Ecto neural progenitor cell (in vitro differentiated cells): ENCODE results near the gene SLC17A3.

Experiments
- DNase-seq: peaks from one replicate; pipeline ENCODE4 v3.0.0-alpha.2; 2018; ENCODE audit warnings: low spot score

SLC17A3 gene, protein sequence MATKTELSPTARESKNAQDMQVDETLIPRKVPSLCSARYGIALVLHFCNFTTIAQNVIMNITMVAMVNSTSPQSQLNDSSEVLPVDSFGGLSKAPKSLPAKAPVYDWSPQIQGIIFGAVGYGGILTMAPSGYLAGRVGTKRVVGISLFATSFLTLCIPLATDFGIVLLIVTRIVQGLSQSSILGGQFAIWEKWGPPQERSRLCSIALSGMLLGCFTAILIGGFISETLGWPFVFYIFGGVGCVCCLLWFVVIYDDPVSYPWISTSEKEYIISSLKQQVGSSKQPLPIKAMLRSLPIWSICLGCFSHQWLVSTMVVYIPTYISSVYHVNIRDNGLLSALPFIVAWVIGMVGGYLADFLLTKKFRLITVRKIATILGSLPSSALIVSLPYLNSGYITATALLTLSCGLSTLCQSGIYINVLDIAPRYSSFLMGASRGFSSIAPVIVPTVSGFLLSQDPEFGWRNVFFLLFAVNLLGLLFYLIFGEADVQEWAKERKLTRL

DNA sequence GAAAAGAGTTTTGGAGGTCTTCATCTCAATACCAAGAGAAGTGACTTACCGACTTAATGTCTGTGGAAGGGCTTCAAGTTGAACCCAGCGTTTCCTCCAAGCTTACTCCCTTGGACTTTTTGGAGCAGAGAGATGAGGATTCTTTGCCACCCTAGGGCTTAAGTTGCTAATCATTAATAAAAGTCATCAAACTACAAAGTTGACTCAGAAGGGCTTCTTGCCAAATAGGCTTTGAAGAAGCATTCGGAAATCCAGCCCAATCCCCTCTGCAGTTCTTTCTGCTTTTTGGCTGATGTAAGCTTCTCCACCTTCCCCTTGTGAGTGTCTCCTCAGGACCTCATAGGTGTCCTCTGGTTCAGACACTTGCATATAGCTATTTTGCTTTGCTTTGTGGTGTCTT lies at the start of gene SLC17A3:
Gene SLC17A3, minus strand, starts transcription at position 126 of the 400 bp plus-strand sequence. CDS start 5,856 bp downstream, outside the sequence.
- no peak for DNase-seq

DNA sequence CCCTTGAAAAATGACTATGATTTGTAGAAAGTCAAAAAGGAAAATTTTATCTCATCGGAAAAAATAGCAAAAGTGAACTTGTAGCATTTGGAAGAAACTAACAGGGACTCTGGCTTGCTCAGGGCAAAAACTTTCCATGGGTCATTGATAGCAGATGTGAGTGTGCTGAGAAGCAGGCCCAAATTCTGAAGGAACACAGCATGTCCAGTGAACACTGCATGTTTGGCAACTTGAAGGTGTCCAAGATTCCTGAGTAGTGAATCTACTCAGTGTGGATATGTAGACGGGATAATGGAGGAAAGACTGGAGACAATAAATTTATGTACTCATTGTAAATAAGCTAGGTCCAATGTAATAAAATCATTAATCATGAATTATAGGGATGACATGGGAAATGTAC lies 48.3 kb upstream of the SLC17A3 start:
- no peak for DNase-seq

DNA sequence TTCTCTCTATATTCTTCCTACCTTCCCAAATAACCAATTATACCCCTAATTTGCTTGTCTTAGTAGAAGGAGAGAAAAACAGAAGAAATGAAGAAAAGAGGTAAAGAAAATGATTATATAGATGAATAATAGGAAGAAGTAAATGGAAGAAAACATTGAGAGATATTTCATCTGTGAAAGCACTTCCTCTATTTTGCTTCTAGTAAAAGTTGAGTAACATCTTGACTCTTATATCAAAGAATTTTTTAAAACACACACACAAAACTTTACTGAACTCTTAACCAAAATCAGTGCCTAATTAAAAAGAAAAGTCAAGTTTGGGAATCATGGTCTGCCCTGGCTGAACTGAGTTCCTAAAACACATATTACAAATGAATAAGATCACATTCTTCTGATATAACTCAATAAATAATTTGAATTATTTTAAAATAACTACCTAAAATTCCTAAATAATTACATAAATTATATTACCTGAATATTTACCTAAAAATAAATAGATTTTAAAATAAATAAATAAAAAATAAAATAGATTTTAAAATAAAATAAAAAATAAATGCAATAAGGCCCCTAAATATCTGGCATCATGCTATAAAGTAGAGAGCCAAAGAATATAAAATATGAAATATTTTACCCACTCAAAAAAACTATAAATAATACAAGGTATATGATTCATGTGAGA lies 47.6 kb upstream of the SLC17A3 start:
- DNase-seq = no peak

DNA sequence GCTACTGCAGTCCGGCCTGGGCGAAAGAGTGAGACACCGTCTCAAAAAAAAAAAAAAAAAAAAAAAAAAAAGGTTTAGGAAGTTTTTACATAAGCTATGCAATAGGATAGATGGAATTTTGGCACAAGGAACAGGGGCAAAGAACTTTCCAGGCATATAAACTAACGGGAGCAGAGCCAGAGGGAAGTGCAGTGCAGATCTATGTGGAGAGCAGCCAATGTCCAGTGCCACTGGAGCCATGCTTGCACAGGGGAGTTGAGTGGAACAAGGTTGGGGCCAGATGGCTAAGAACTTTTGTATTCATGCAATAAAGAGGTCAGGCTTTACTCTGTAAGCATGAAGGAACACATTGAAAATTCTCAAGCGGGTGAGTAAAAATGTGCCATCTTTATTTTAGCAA lies 45.6 kb upstream of the SLC17A3 start:
- DNase-seq = no peak

DNA sequence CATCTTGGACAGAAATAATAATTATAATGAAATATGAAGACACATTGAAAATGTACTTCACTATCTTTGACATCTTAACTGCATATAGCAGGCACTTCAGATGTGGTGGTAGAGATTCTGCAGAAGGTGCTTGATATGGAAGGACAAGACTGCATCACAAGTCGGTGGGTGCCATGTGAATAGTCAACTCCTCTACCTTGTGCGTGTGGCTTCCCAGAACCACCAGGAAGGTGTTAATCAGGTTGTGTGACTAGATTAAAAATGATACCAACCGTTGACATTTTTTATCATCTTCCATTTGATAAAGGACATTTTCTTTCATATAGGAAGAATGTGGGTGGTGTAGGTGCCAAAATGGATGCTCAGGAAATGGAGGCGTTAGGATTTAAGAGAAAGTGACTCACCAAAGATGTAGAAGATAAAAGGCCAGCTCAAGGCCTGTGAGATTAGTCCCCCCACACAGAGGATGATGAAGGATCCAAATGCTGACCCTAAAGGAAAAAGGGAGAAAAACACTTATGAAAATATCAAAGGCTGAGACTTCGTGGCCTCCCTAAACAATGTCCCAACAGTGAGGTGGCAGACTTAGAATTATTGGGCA lies 44.1 kb upstream of the SLC17A3 start:
- DNase-seq = no peak

DNA sequence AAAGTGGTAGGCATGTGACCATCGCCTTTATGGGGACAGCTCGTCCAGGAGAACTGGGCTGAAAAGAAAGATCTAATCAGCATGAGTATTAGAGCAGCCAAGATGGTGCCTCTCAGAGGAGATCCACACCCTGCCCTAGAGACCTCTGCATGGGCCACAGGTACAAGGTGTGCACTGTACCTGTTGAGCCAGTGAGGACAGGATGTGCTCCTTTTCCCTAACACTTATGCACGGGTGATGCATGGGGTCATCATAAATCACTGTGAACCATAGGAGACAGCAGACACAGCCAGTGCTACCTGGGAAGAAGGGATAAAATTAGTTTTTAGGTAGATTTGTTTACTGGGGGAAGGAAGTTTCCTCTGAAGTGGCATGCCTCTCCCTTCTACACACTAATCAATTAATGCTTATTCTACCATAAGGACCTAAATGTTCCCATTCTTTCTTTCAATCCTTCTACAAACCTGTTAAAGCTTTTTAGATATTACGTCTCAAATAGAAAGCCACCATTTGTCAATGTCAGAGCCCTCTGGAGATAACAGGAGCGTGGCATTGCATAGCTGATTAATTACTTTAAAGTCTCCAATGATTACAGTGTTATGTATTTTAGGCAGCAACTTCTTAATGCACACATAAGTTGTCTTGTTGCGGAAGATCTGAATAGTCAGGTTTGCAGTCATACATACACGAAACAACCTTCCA lies 42.9 kb upstream of the SLC17A3 start:
- no peak for DNase-seq

DNA sequence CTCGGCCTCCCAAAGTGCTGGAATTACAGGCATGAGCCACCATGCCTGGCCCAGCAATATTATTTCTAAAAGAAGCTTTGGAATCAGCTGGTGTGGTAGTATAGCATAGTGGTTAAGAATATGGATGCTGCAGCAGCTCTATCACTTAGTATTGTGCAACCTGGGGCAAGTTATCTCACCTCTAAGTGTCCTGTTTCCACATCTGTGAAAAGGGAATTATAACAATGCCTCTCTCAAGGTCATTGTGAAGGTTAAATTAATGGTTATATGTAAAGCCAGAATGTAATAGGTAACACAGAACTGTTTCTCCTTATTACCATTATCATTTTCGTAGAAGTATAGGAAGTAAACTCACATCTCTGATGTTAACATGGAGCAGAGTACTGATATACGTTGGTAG lies 42.3 kb upstream of the SLC17A3 start:
- DNase-seq = no peak

DNA sequence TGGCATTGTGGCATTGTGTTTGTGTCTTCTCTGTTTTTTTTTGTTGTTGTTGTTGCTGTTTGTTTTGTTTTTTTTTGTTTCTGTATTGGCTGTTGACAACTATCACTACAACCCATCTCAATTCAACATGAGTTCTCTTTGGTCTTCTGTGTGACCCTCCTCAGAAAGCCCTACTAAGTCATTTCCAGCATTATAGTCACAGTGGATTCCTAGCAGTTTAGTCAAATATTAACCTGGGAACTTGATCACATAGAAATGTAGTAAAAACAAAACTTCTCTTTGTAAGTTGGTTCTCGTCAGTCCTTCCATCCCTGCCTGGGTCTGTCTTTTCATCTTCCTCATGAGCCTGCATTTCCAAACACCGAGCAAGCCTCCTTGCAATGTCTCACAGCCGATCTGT lies 39.7 kb upstream of the SLC17A3 start:
- DNase-seq = no peak

DNA sequence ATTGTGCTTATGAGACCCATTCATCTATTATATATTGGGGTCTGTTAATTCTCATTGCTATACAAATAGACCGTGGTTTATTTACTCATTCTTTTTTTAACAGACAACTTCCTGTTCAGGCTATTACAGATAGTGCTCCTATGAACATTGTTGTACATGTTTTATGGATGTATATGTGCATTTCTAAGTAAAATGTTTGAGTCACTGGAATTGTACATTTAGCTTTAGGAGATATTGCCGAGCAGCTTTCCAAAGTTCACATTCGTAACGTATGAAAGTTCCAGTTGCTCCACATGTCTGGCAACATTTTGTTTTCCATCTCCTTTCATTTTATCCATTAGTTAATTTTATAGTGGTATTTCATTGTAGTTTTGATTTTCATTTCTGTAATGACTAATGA lies 37.3 kb upstream of the SLC17A3 start:
- DNase-seq = no peak

DNA sequence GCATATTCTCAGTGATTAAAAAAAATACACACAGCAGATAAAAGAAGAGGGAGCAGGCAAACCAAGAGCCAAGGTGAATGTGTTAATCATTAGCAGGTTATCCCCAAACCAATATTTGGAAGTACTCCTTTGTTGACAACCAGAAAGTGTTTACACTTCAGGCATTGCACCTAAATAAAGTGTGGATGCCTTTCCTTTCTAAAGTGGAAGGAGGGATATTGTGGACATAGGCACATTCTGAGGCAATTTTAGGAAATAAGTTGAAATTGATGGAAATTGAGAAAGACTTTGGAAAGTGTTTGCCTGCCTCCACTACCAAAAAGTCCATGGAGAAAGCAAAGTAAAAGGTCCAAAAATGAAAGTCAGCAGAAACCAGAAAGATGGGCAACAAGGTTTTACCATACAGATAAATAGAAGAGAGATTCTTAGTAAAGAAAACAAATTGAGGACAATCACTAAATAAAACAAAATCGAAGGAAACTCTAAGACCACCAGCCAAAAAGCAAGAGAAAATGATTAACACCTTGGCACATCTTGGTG lies 33.5 kb upstream of the SLC17A3 start:
- DNase-seq = no peak

DNA sequence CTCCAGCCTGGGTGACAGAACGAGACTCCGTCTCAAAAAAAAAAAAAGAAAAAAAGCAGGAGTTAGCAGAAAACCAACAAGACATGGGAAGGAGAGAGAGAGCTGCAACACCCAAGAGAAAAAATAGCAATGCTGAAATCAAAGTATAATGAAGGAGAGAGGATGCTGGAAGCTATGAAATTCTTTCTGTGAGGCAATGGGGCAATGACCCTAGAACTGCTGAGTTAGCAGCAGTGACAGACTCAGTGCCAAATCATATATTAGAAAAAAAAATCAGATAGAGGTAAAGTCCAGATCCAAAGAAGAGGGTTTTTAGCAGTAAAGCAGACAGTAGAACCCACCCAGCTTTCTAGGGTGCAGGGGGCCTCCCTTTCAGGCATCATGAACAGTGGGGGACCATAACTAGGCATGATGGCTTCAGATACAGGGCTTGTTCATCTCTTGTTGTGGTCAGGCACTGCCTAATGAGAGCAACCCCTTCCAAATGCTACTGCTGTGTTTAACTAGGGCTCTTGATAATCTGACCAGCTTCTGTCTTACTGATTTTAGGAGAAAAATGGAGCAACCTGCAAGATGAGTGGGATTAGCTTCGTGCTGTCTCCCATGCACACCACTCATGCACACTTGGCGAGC lies 29.5 kb upstream of the SLC17A3 start:
- DNase-seq = no peak

DNA sequence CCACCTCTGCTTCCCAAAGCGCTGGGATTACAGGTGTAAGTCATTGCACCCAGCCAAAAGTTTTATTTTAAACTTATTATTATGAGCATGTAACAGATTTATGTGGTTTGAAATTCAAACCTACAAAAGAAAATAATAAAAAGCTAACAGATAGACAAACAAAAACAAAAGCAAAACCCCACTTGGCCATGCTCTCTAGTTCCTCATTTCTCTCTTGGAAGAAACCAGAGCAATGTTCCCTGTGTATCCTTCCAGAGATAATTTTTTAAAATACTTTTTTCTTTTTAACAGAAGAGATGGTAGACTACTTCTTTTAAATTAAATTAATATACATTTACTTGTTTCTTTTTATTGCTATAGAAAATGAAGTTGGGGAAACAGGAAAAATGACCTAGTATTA lies 28.0 kb upstream of the SLC17A3 start:
- DNase-seq = no peak

DNA sequence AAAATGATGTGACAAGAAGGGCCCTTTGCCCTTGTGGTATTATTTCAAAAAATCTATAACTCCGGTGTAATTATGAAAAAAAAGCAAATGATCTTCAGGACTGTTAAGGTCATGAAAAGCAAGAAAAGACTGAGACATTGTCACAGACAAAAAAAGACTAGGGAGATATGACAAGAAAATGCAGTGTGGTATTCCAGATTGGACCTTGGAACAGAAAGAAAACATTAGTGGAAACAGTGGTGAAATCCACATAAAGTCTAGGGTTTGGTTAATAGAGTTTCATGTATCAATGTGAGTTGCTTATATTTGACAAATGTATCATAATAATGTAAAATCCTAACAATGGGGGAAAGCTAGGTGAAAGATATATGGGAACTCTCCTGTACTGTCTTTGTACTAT lies 26.8 kb upstream of the SLC17A3 start:
- no peak for DNase-seq

DNA sequence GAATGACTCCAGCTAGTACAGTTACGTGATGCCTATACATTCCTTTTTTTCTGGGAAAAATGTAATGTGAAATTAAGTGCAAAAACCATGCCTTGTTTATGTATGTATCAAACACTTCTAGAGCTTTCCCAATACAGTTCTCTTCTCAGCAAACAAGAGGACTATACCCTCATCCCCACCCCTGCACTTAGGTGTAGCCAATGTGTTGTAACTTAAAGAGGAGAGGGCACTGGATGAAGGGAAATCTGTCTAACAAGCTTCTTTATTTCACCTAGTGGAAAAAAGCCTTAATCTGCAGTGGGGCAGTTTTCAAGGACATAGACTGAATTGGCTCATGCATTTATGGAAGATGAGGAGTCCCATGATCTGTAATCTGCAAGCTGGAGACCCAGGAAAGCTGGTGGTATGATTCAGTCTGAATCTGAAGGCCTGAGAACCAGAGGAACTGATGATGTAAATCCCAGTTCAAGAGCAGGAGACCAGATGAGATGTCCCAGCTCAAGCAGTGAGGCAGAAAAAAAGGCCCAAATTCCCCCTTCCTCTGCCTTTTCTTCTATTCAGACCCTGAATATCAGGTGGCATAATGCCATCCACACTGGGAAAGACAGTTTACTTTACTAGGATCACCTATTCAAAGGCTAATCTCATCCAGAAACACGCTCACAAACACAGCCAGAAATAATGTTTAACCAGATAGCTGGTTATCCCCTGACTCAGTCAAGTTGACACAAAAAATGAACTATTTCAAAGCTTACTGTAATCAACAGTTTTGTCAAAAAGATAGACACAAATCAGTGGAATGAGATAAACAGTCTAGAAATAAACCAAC lies 25.8 kb upstream of the SLC17A3 start:
- no peak for DNase-seq

DNA sequence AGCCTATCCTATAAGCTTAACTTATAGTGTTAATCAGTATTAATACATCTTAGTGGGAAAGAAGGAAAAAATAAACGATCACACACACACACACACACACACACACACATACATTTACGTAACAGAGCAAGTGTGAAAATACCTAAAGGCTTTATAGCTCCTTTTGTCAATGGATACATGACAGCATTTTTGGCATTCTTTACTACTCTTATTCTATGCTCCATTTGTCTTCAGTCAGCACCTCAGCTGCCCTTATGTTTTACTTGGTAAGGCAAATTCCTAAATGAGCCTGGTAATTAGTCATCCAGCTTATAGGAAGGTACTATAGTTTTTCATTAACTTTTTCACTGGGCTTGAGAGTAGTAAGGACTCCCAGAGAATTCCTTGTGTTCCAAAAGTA lies 25.1 kb upstream of the SLC17A3 start:
- no peak for DNase-seq

DNA sequence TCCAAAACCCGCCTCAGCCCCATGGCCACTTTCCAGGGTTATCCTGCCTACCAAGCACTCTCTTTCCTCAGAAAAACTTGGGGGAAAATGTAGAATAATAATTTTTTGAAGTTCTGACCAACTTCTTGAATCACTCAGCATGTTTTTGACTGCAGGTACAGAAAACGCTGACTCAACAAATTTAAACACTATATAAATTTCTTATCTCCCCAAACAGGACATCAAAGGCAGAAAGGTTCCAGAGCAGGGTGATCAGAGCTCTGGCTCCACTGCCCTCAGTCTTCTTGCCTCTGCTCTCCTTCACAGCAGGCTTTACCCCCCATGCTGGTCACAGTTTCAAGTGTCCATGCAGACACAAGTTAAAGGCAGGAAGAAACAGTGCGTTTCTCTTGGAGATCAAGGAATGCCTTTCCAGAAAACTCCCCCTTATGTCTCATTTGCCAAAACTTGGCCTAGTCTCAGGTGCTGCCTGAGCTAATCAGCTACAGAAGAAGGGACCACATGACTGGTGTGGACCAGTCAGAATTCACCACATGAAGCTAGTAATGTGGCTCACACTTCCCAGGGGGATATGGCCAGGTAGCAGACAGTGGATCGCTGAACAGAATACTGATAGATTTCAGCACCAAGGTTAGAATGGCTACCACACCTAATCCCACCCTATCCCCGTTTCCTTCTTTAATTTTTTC lies 24.4 kb upstream of the SLC17A3 start:
- DNase-seq = no peak

DNA sequence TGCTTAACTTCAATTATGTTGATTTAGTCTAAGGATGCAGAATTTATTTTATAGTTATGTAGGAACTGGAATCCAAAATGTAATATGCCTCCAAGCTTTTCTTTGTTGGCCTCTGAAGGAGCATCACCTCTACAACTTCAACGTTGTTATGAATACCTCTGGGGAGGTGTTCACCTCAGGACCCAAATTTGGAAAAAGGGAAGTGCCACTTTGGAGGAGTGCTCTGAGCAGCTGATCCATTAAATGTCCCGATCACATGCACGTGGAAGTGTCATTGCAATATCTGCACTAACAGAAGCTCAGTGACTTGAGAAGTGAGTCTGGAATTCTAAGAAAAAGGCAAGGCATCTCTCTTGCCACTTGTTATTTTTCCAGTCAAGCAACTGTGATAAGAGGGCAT lies 22.2 kb upstream of the SLC17A3 start:
- DNase-seq = no peak

DNA sequence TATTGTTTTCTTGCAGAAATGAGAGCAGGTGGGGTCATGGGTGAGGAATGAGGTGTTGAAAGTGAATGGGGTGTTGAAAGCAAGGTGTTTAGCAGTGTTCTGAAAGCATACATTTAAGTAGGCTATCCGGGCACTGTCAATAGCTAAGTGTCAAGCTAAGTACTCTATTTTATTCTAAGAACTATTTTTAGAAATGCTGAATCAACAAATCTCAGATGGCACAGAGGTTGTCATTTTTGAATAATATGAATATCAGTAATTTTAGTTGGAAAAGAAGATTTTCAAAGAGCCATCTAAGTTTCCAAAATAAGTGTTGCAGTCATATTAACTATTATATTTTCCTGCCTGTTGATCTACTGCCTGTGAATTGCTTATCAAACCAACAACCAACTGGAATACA lies 21.7 kb upstream of the SLC17A3 start:
- no peak for DNase-seq

DNA sequence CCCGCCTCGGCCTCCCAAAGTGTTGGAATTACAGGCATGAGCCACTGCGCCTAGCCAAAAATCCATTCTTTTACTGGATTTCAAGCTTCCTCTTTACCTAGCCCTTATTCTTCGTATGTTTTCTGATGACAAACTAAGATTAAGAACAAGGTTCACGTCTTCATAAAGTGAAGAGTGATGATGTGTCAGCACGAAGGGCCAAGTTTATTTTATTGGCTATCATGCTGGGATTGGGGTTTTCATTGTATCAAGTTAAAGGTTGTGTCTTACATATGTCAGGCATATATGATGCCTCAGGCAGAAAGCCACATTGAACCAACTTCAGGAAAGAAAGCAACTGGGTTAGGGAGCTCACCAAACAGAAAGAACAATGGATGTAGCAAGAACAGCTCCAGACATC lies 19.7 kb upstream of the SLC17A3 start:
- DNase-seq = no peak

DNA sequence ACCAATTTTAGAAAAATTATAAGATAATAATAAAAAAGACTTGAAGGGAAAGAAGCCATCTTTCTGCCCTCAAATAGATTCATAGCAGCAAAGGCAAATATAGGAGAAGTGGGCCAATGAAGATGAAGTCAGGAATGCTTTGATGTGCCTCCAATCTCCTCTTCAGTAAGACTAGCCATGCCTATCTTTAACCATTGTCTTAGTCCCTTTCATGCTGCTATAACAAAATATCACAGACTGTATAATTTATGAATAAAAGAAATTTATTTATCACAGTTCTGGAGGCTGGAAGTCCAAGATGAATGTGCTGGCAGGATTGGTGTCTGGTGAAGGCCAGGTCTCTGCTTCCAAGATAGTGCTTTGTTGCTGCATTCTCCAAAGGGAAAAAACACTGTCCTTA lies 18.8 kb upstream of the SLC17A3 start:
- no peak for DNase-seq
